OCI-M1 (cell line): ENCODE measurements around the gene EMC8.
"Not testable (repeated sequence)": the region's sequence is repeated elsewhere in the genome, so short reads cannot be mapped to it uniquely, and the experiment has no call there.

Source experiments
- DNase-seq: peaks from one replicate; lab custom pipeline; 2025; lab: John Stamatoyannopoulos, UW

Gene EMC8

GRCh38 chr16:85799497-85800320 is at the start of gene EMC8, which contains the start of gene COX4I1:
Gene EMC8, minus strand, starts transcription at chr16:85799544. Its CDS starts 249 bp downstream, at chr16:85799295.
Gene COX4I1, plus strand, starts transcription at chr16:85799695. Its CDS starts 1,511 bp downstream, at chr16:85801206.
- peak; percentile 95 for DNase-seq

GRCh38 chr16:85848986-85849385 is 49.6 kb upstream of the EMC8 start:
- no peak for DNase-seq

GRCh38 chr16:85847681-85848601 is 48.6 kb upstream of the EMC8 start:
- no peak for DNase-seq

- DNase-seq = no peak
Observed at GRCh38 chr16:85847036-85847435, 47.7 kb upstream of the EMC8 start.

- no peak for DNase-seq
Observed at GRCh38 chr16:85846461-85846860, 47.1 kb upstream of the EMC8 start.

GRCh38 chr16:85845266-85845665 is 45.9 kb upstream of the EMC8 start:
- DNase-seq = no peak

- DNase-seq = no peak
Observed at GRCh38 chr16:85844786-85845185, 45.4 kb upstream of the EMC8 start.

- DNase-seq = no peak
Observed at GRCh38 chr16:85844169-85844481, 44.8 kb upstream of the EMC8 start.

GRCh38 chr16:85843471-85844168 is 44.3 kb upstream of the EMC8 start:
- DNase-seq = no peak

- no peak for DNase-seq
Observed at GRCh38 chr16:85842848-85843247, 43.5 kb upstream of the EMC8 start.

- no peak for DNase-seq
Observed at GRCh38 chr16:85842435-85842834, 43.1 kb upstream of the EMC8 start.

GRCh38 chr16:85840801-85841200 is 41.5 kb upstream of the EMC8 start:
- no peak for DNase-seq

GRCh38 chr16:85840395-85840794 is 41.1 kb upstream of the EMC8 start:
- DNase-seq = no peak

- no peak for DNase-seq
Observed at GRCh38 chr16:85839681-85840240, 40.4 kb upstream of the EMC8 start.

GRCh38 chr16:85838876-85839585 is 39.7 kb upstream of the EMC8 start:
- no peak for DNase-seq

GRCh38 chr16:85838381-85838780 is 39.0 kb upstream of the EMC8 start:
- DNase-seq = no peak

- DNase-seq = not testable (repeated sequence)
Observed at GRCh38 chr16:85837654-85838053, 38.3 kb upstream of the EMC8 start.

GRCh38 chr16:85836706-85837582 is 37.6 kb upstream of the EMC8 start:
- no peak for DNase-seq

GRCh38 chr16:85835956-85836705 is 36.8 kb upstream of the EMC8 start:
- DNase-seq = no peak
